Mucosa of stomach (tissue), 1 donor: ENCODE data around the gene SSTR5.
"Not testable (repeated sequence)": the region's sequence is repeated elsewhere in the genome, so short reads cannot be mapped to it uniquely, and the experiment has no call there.

Experiments used
- H3K27me3 ChIP-seq: one replicate; pipeline ENCODE4 v1.7.0; 2013; ENCODE audit warnings: mild to moderate bottlenecking, low read length; ENCODE audit not compliant: control insufficient read depth, insufficient read depth
- H3K36me3 ChIP-seq: one replicate; pipeline ENCODE4 v1.7.0; 2013; ENCODE audit warnings: low read length; ENCODE audit not compliant: control insufficient read depth, insufficient read depth
- H3K4me1 ChIP-seq: one replicate; pipeline ENCODE4 v1.7.0; 2013; ENCODE audit warnings: mild to moderate bottlenecking, low read length; ENCODE audit not compliant: control insufficient read depth, insufficient read depth
- H3K4me3 ChIP-seq: one replicate; pipeline ENCODE4 v1.7.0; 2013; ENCODE audit warnings: low read length
- H3K9ac ChIP-seq: one replicate; pipeline ENCODE4 v1.7.0; 2013; ENCODE audit warnings: mild to moderate bottlenecking, low read length, moderate library complexity
- H3K9me3 ChIP-seq: one replicate; pipeline ENCODE4 v1.7.0; 2013; ENCODE audit warnings: mild to moderate bottlenecking, low read length, moderate library complexity; ENCODE audit not compliant: control insufficient read depth
- donor health status: Pancreatic carcinoma.

Gene SSTR5

DNA sequence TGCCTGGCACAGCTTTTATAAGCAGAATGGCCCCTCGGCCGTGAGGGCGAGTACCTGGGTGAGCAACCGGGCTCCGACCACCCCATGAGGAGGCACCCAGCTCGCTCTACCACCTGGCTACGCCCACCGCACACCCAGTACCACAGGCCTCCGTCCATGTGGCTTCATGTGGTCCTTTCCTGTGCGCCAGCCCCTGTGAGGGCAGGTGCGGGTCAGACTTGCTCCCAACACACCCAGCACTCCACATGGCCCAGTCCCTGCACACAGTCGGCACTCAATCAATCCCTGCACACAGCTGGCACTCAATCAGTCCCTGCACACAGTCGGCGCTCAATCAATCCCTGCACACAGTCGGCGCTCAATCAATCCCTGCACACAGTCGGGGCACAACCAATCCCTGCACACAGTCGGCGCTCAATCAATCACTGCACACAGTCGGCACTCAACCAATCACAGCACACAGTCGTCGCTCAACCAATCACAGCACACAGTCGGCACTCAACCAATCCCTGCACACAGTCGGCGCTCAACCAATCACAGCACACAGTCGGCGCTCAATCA, 19.5 kb downstream of the SSTR5 start:
- Histone ChIP-seq H3K9me3 (no peaks in the 10 kb centered on the region), H3K9ac (no peak overlapping the region), H3K36me3 (no peaks in the 10 kb centered on the region), H3K4me1 (peaks cover 35% of the 10 kb centered on the region), H3K27me3 (peaks cover 59% of the 10 kb centered on the region), H3K4me3 (no peak overlapping the region)

DNA sequence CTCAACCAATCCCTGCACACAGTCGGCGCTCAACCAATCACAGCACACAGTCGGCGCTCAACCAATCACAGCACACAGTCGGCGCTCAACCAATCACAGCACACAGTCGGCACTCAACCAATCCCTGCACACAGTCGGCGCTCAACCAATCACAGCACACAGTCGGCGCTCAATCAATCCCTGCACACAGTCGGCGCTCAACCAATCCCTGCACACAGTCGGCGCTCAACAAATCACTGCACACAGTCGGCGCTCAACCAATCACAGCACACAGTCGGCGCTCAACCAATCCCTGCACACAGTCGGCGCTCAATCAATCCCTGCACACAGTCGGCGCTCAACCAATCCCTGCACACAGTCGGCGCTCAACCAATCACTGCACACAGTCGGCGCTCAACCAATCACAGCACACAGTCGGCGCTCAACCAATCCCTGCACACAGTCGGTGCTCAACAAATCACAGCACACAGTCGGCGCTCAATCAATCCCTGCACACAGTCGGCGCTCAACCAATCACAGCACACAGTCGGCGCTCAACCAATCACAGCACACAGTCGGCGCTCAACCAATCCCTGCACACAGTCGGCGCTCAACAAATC, 20.2 kb downstream of the SSTR5 start:
- not testable (repeated sequence) for H3K9me3 ChIP-seq, H3K4me3 ChIP-seq, H3K9ac ChIP-seq, H3K36me3 ChIP-seq
- peaks cover 59% of the 10 kb centered on the region for H3K27me3 ChIP-seq
- peaks cover 33% of the 10 kb centered on the region for H3K4me1 ChIP-seq

DNA sequence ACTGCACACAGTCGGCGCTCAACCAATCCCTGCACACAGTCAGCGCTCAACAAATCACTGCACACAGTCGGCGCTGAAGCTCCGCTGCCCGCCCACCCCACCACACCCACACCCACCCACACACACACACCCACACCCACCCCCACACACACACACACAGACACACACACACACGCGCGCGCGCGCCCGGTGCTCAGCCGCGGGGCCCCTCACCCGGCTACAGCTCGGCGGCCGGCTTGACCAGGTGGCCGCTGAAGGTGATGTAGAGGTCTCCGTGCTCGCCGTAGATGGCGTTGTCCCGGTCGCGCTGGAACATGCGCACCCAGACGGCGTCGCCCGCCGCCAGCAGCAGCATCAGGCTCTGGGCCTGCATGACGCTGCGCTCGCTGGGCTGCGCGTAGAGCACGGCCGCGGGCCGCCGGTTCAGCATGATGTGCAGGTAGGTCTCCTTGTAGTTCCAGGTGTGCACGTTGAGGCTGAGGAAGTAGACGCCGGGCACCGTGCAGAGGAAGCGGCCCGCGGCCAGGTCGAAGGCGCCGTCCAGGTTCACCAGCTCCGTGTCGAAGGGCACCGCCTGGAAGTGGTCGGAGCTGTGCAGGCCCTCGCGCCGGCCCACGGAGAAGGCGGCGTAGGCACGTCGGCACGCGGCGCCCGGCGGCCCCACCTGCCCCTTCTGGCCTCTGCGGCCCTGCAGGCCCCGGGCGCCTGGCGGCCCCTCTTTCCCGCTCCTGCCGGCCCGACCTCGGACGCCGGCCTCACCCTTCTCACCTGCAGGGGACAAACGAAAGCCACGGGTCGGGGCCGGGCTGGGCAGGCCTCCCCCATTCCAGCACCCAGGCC, 21.0 kb downstream of the SSTR5 start:
- Histone ChIP-seq H3K27me3 (peaks cover 58% of the 10 kb centered on the region), H3K4me1 (peaks cover 26% of the 10 kb centered on the region), H3K36me3 (no peaks in the 10 kb centered on the region), H3K9ac (no peak overlapping the region), H3K9me3 (no peaks in the 10 kb centered on the region), H3K4me3 (no peak overlapping the region)

DNA sequence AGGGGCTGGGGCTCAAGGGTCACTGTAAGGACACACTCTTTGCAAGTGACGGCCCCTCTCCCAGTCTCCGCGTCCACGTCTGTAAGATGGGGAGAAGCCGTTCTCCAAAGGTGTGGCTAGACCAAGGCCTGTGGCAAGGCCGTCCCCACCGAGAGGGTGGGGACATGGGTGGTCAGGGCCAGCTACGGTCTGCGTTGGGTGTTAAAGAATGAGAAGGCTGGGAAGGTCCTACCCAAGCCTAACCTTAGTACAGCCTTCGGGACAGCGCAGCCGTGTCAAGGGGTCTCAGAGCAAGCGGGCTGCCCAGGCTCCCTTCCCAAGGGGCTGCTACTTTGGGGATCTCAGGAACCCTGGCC, 21.6 kb downstream of the SSTR5 start:
- H3K9me3 ChIP-seq = no peaks in the 10 kb centered on the region
- H3K4me1 ChIP-seq = peaks cover 20% of the 10 kb centered on the region
- H3K9ac ChIP-seq = no peak overlapping the region
- no peaks in the 10 kb centered on the region for H3K36me3 ChIP-seq
- peaks cover 57% of the 10 kb centered on the region for H3K27me3 ChIP-seq
- no peak overlapping the region for H3K4me3 ChIP-seq

DNA sequence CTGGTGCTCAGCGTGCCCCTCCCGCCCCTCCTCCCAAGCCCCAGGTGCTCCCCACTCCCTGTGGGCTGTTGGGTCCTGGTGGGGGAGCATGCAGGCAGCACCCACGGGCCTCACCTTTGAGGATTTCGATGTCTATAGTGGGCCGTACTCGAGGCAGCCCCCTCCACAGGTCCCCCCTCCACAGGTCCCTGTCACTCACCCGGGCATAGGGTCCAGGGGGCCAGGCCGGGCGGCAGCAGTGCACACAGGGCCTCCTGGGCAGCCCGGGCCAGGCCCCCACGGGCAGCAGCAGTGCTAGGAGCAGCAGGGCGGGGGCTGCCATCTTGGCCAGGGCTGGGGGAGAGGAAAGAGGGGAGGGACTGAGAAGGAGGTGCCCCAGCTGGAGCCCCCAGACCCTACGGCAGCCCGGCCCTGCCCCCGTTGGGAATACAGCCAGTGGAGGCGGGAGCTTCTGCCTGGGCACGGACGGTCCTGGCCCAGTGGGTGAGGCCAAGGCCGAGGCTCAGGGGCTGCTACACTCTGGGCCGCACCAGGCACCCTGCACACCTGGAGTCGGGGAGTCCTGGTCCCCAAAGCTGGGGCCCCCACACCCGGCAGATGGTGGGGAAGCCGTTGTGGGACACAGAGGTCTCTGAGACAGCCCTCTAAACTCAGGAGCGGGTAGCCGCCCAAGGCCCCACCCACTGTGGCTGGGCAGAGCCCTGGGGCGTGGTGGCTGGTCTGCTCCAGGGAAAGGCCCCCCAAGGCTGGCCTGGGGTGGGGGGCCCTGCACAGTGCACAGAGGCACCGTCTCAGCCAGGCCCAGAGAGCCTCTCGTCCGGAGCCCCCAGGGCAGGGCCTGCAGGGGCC, 22.3 kb downstream of the SSTR5 start:
- peaks cover 23% of the 10 kb centered on the region for H3K4me1 ChIP-seq
- H3K4me3 ChIP-seq = no peak overlapping the region
- no peak overlapping the region for H3K9ac ChIP-seq
- H3K27me3 ChIP-seq = peaks cover 60% of the 10 kb centered on the region
- no peaks in the 10 kb centered on the region for H3K9me3 ChIP-seq
- H3K36me3 ChIP-seq = no peaks in the 10 kb centered on the region

DNA sequence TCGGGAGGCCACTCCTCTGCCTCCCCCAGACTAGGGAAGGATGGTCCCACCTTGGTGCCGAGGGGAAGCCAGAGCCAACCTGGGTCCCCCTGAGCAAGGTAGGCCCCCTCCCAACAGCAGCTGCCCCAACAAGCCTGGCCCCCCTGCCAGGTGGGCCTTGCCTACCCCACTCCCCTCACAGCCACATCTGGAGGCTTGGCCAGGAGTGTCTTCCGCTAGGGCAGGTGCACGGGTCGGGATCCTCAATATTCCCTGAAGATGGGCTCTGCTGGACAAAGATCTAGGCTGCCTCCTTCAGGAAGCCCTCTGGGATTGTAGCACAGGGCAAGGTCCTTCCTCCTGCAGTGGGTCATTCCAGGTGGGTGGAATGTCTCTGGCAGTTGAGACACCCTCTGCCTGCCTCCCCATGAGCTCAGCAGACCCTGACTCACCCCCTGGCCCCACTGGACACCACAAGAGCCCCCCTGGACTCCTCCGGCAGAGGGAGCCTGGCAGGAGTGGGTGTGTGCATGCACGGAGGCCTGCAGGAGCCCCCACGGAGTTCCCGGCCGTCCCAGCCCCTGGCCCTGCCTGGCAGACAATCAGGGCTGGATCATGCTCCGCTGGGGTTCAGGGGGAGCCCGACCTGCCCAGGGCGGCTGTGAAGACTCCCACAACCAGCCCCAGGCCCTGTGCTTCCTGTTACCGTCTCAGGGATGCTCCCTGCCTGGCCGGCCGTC, 23.1 kb downstream of the SSTR5 start:
- no peaks in the 10 kb centered on the region for H3K9me3 ChIP-seq
- peaks cover 22% of the 10 kb centered on the region for H3K4me1 ChIP-seq
- H3K36me3 ChIP-seq = no peaks in the 10 kb centered on the region
- no peak overlapping the region for H3K9ac ChIP-seq
- H3K4me3 ChIP-seq = no peak overlapping the region
- H3K27me3 ChIP-seq = peaks cover 58% of the 10 kb centered on the region

DNA sequence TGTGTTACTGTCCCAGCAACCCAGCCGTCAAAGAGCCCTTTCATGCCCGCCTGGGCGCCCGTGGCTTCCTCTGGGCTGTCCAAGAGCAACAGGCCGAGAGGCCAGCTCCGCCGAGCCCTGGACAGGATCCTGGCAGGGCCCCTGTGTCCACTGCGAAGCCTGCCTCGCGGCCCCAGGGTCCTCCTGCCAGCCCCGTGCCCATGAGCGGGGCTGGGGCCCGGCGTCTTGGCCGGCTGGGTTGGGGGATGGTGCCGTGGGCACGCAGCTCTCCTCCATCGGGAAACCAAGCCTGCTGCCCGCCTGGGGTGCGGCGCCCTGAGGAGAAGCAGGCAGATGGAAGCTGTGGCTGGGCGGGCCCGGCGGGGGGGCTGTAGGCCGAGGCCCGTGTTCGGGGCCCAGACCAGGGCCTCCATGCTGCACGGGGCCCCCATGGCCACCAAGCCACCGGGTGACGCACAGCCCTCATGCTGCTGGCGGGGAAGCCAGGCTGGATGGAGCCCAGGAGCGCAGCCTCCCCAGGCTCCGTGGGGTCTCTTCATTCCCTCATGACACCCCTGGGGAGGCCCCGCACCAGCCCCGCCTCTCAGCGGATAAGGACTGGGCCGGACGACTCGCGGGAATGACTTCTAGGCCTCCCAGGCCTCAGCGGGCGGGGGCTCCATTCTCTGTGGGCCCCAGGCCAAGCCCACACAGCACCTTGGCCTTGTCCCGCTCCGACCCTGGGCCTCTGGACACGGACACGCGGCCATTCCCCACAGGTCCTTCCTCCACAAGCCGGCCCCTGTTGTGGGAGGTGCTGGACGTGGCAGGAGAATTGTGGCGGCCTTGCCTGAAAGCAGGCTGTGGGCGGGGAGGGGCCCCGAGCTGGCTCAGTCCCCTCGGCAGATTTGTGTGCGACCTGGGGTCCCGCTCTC, 23.9 kb downstream of the SSTR5 start, which contains the start of gene C1QTNF8:
C1QTNF8 (minus strand) TSS at position 76 of the 914 bp plus-strand sequence. CDS start 1,322 bp downstream, outside the sequence.
- H3K9ac ChIP-seq = no peak within 1 kb of the TSS
- H3K4me3 ChIP-seq = no peak within 1 kb of the TSS
- peaks cover 60% of the 10 kb centered on the region for H3K27me3 ChIP-seq
- peaks cover 20% of the 10 kb centered on the region for H3K4me1 ChIP-seq
- no peaks in the 10 kb centered on the region for H3K9me3 ChIP-seq
- no peaks in the 10 kb centered on the region for H3K36me3 ChIP-seq

DNA sequence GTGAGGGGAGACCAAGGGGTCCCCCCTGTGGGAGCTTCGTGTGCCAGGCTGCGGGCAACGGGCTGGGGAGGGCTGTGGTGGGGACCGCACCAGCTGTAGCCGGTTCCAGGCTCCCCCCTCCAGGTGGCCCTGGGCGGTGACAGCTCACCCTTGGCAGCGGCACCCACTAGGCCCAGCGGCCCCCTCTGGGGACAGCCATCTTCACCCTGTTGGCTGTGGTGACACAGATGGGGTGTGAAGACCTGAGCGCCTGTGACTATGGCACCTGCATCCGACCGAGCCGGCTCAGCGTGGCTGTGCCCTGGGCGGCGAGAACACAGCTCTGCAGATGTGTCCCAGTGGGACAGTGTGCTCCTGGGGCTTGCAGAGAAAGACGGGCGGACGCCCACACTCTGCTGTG, 24.6 kb downstream of the SSTR5 start:
- Histone ChIP-seq H3K4me1 (peaks cover 19% of the 10 kb centered on the region), H3K4me3 (no peak overlapping the region), H3K9ac (no peak overlapping the region), H3K9me3 (no peaks in the 10 kb centered on the region), H3K36me3 (no peaks in the 10 kb centered on the region), H3K27me3 (peaks cover 60% of the 10 kb centered on the region)

DNA sequence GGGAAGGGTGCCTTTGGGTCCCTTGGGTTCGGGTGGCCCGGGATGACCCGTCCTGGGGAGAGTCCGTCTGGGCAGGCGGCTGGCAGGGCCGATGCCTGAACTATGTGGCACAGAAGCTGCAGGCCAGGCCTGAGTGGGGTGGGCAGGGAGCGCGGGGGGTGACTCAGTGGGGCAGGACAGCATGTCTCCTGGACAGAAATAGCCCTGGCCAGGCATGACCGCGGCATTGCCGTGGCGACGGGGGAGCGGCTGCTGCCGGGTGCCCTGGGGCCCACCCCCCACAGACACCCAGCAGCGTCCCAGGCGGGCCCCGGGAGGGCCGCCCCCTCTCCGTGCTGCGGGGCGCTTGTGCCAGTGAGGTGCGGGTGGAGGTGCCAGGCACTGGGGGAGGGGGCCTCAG, 25.3 kb downstream of the SSTR5 start:
- no peaks in the 10 kb centered on the region for H3K36me3 ChIP-seq
- peaks cover 60% of the 10 kb centered on the region for H3K27me3 ChIP-seq
- peaks cover 19% of the 10 kb centered on the region for H3K4me1 ChIP-seq
- H3K4me3 ChIP-seq = no peak overlapping the region
- H3K9ac ChIP-seq = no peak overlapping the region
- H3K9me3 ChIP-seq = no peaks in the 10 kb centered on the region

DNA sequence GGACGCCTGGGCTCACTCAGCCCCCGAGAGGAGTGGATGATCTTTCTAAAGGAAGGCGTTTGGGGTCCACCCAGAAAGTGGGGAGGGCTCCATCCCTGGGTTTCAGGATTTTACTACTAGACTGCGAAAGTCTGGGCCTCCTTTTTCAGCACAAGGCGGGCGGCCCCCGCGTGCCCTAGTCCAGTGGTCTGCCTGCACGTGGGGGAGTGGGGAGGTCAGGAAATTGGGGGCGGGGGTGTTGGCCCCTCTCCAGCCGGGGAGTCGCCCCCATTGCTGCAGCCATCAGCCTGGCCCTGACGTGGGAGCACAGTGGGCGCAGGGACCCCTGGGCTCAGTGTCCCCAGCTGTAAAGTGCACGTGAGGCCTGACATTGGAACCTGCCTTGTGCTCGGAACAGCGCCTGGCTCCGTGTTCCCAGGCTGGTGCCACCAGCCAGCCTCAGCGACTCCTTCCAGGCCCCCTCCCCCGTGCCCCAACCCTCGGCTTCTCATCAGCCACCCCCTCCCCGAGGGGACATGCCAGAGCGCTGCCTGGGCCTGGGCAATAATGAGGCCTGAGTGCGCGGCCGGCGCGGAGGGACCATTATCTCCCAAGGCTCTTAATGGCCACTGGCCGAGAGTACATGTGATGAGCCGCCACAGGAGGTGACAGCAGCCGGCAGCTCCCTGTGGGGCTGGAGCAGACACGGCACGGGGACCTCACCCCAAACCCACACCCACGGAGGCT, 25.9 kb downstream of the SSTR5 start:
- Histone ChIP-seq H3K27me3 (peaks cover 65% of the 10 kb centered on the region), H3K4me1 (peaks cover 19% of the 10 kb centered on the region), H3K4me3 (no peak overlapping the region), H3K9me3 (no peaks in the 10 kb centered on the region), H3K36me3 (no peaks in the 10 kb centered on the region), H3K9ac (no peak overlapping the region)
